GM18505 (cell line): ENCODE measurements around the gene CILP.

Source experiments
- ATAC-seq: cut with Tn5 transposase; IDR thresholded peaks from one replicate; pipeline ENCODE4 v1.9.1; 2021; ENCODE audit not compliant: unreplicated experiment
- POLR2A ChIP-seq: IDR thresholded peaks from 4 replicates; pipeline ENCODE4 v1.6.1; 2011; ENCODE audit warnings: borderline replicate concordance; ENCODE audit not compliant: insufficient read depth, insufficient read length; ENCODE audit errors: extremely low read depth

Gene CILP

GRCh38 chr15:65217526-65218482 is 6.5 kb upstream of the CILP start:
- ATAC-seq, result no peak
- TF ChIP-seq POLR2A, result no peak

- no peak for ATAC-seq
- TF ChIP-seq POLR2A, result no peak
Observed at GRCh38 chr15:65215496-65215895, 4.2 kb upstream of the CILP start.

GRCh38 chr15:65214010-65214409 is 2.7 kb upstream of the CILP start:
- no peak for TF ChIP-seq POLR2A
- no peak for ATAC-seq

GRCh38 chr15:65213241-65213640 is 2.0 kb upstream of the CILP start:
- no peak for TF ChIP-seq POLR2A
- no peak for ATAC-seq

- no peak for ATAC-seq
- TF ChIP-seq POLR2A, result no peak
Observed at GRCh38 chr15:65212097-65212496, 824 bp upstream of the CILP start.

- no peak for TF ChIP-seq POLR2A
- ATAC-seq, result no peak
Observed at GRCh38 chr15:65211482-65211982, 259 bp upstream of the CILP start.

GRCh38 chr15:65209701-65210643 is 1.3 kb downstream of the CILP start:
- TF ChIP-seq POLR2A, result no peak
- ATAC-seq, result no peak

- ATAC-seq, result no peak
- TF ChIP-seq POLR2A, result no peak
Observed at GRCh38 chr15:65208647-65209046, 2.6 kb downstream of the CILP start.

- ATAC-seq, result no peak
- TF ChIP-seq POLR2A, result no peak
Observed at GRCh38 chr15:65207280-65207840, 3.9 kb downstream of the CILP start.

- TF ChIP-seq POLR2A, result no peak
- no peak for ATAC-seq
Observed at GRCh38 chr15:65206750-65207149, 4.5 kb downstream of the CILP start.

- TF ChIP-seq POLR2A, result no peak
- ATAC-seq, result no peak
Observed at GRCh38 chr15:65204931-65205660, 6.2 kb downstream of the CILP start.

- ATAC-seq, result no peak
- no peak for TF ChIP-seq POLR2A
Observed at GRCh38 chr15:65204236-65204930, 6.9 kb downstream of the CILP start.
